Keratinocyte (primary cell): Measurements from ENCODE around the gene SLC19A1.

Source experiments
- EZH2 ChIP-seq: IDR thresholded peaks from one replicate; pipeline ENCODE4 v1.6.1; 2012; ENCODE audit warnings: inconsistent platforms, mild to moderate bottlenecking, low read length, moderate library complexity
- TF ChIP-seq, protein P1 (sequence below), 3 experiments: IDR thresholded peaks in 1 of 3; conservative IDR thresholded peaks in 1 of 3; optimal IDR thresholded peaks in 1 of 3; 2 replicates in 2 of 3; 3 replicates in 1 of 3; pipeline versions ENCODE3 to v1.5.1; 2011; ENCODE audit warnings: low read length in 3 of 3, mild to moderate bottlenecking in 3 of 3, moderate library complexity in 2 of 3, control low read depth in 1 of 3, inconsistent platforms in 1 of 3; ENCODE audit not compliant: insufficient read depth in 2 of 3; ENCODE audit errors: extremely low read depth in 1 of 3

DNA sequence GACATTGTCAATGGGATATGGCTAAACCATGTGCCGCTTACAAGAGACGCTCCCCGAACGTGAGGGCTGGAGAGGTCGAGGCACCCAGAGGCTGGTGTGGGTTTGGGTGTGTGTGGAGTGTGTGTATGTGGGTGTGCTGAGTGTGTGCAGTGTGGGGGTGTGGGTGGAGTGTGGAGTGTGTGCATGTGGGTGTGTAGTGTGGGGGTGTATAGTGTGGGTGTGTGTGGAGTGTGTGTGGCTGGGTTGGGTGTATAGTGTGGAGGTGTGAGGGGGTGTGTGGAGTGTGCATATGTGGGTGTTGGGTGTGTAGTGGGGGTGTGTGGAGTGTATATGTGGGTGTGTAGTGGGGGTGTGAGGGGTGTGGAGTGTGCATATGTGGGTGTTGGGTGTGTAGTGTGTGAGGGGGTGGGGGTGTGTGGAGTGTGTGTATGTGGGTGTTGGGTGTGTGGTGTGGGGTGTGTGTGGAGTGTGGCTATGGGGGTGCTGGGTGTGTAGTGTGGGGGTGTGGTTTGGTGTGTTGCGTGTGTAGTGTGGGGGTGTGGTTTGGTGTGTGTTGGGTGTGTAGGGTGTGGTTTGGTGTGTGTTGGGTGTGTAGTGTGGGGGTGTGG is 42.2 kb downstream of the SLC19A1 start:
- TF ChIP-seq, protein P1, sequence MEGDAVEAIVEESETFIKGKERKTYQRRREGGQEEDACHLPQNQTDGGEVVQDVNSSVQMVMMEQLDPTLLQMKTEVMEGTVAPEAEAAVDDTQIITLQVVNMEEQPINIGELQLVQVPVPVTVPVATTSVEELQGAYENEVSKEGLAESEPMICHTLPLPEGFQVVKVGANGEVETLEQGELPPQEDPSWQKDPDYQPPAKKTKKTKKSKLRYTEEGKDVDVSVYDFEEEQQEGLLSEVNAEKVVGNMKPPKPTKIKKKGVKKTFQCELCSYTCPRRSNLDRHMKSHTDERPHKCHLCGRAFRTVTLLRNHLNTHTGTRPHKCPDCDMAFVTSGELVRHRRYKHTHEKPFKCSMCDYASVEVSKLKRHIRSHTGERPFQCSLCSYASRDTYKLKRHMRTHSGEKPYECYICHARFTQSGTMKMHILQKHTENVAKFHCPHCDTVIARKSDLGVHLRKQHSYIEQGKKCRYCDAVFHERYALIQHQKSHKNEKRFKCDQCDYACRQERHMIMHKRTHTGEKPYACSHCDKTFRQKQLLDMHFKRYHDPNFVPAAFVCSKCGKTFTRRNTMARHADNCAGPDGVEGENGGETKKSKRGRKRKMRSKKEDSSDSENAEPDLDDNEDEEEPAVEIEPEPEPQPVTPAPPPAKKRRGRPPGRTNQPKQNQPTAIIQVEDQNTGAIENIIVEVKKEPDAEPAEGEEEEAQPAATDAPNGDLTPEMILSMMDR (optimal IDR thresholded peaks at IDR 0.05 in 1 of 3, IDR thresholded peaks at IDR 0.05 in 1 of 3, conservative IDR thresholded peaks at IDR 0.05 in 1 of 3; ENCODE audit: extremely low read depth in 1 of 3, insufficient read depth in 2 of 3, low read length in 3 of 3) = no peak
- no peak for TF ChIP-seq EZH2
